T-cell (primary cell): Measurements from ENCODE around the gene TXNRD1. TPM values are rescaled to one million over a fixed set of nuclear protein-coding genes. Genes with fewer than 3 reads are reported as not detected.

Experiments
- ATAC-seq, 4 experiments: fragments of 200-7000 bp in 3 of 4; fragments of 150-1000 bp in 1 of 4; cut with Tn5 transposase; replicated peaks in 1 of 4; 1 replicate in 3 of 4; 2 replicates in 1 of 4; pipeline ENCODE4 v1.10.0; 2021; ENCODE audit warnings: moderate library complexity in 3 of 4, mild to moderate bottlenecking in 2 of 4, moderate number of reproducible peaks in 1 of 4
- CTCF ChIA-PET, 2 donors: fragments of 300-600 bp; sonication (Branson Sonifier 250); formaldehyde crosslinking; loops; one replicate each; lab custom pipeline; 2022; ENCODE audit warnings: antibody characterized with exemption in 2 of 2; lab: Charles Lee
- POLR2A ChIA-PET, 2 donors: fragments of 300-600 bp; sonication (Branson Sonifier 250); formaldehyde crosslinking; loops; one replicate each; lab custom pipeline; 2022; ENCODE audit warnings: antibody characterized with exemption in 2 of 2; lab: Charles Lee
- DNase-seq, 35 experiments: peaks; one replicate each; pipeline versions ENCODE4 v3.0.0 to v3.0.0-alpha.2; 2013 to 2023
- H3K27ac ChIP-seq: one replicate; pipeline ENCODE4 v1.5.1; 2013; ENCODE audit warnings: low read length
- H3K27me3 ChIP-seq, 2 experiments: replicated peaks in 1 of 2; 1 replicate in 1 of 2; 2 replicates in 1 of 2; pipeline versions ENCODE4 v1.6.1 to v1.7.0; 2013; ENCODE audit warnings: low read length in 1 of 2, mixed read lengths in 1 of 2; ENCODE audit not compliant: control insufficient read depth in 2 of 2, insufficient read depth in 2 of 2; ENCODE audit errors: extremely low read depth in 1 of 2
- H3K36me3 ChIP-seq, 2 donors: 1 replicate in 1 of 2; 2 replicates in 1 of 2; pipeline versions ENCODE4 v1.6.1 to v1.7.0; 2013; ENCODE audit warnings: low read length in 1 of 2; ENCODE audit not compliant: control insufficient read depth in 2 of 2, insufficient read depth in 1 of 2; ENCODE audit errors: extremely low read depth in 1 of 2
- H3K4me1 ChIP-seq, 2 experiments: 1 replicate in 1 of 2; 2 replicates in 1 of 2; pipeline versions ENCODE4 v1.6.1 to v1.7.0; 2013; ENCODE audit warnings: low read length in 2 of 2, mixed read lengths in 1 of 2; ENCODE audit not compliant: insufficient read depth in 2 of 2, control insufficient read depth in 1 of 2; ENCODE audit errors: extremely low read depth in 1 of 2
- H3K4me3 ChIP-seq, 2 donors: 1 replicate in 1 of 2; 2 replicates in 1 of 2; pipeline versions ENCODE4 v1.5.1 to v1.7.0; 2013; ENCODE audit warnings: mild to moderate bottlenecking in 2 of 2, low read length in 1 of 2, moderate library complexity in 1 of 2; ENCODE audit not compliant: control insufficient read depth in 1 of 2; ENCODE audit errors: extremely low read depth in 1 of 2
- H3K9me3 ChIP-seq: 2 replicates; pipeline ENCODE4 v1.7.0; 2013
- H3K27ac Mint-ChIP-seq, 2 donors: one replicate each; pipeline ENCODE4 v1.8.0; 2020 to 2021; ENCODE audit warnings: mild to moderate bottlenecking in 2 of 2, mixed read lengths in 2 of 2
- H3K27me3 Mint-ChIP-seq, 2 donors: one replicate each; pipeline ENCODE4 v1.8.0; 2021 to 2022; ENCODE audit warnings: mixed read lengths in 2 of 2
- H3K36me3 Mint-ChIP-seq: one replicate; pipeline ENCODE4 v1.8.0; 2021; ENCODE audit warnings: mixed read lengths
- H3K4me1 Mint-ChIP-seq, 3 donors: one replicate each; pipeline ENCODE4 v1.8.0; 2020 to 2022; ENCODE audit warnings: mixed read lengths in 3 of 3, mild to moderate bottlenecking in 1 of 3
- H3K4me3 Mint-ChIP-seq, 3 donors: one replicate each; pipeline ENCODE4 v1.8.0; 2020 to 2022; ENCODE audit warnings: mild to moderate bottlenecking in 3 of 3, mixed read lengths in 3 of 3, moderate library complexity in 3 of 3
- H3K9me3 Mint-ChIP-seq, 3 donors: one replicate each; pipeline ENCODE4 v1.8.0; 2020 to 2022; ENCODE audit warnings: mixed read lengths in 3 of 3
- WGBS: methylation state at CpG from one replicate; pipeline ENCODE4 v1.1.5; 2013; ENCODE audit warnings: missing lambda C conversion rate; ENCODE audit not compliant: insufficient coverage; 5-methylcytosine and 5-hydroxymethylcytosine counted together
- total RNA-seq, 35 experiments: library from RNA in 6 of 35; stranded (reverse) in 6 of 35; fragments of 120-200 nt in 1 of 35; gene quantifications; one replicate each; pipeline versions ENCODE4 v1.2.1 to v1.2.4 and lab custom pipeline; 2013 to 2026

Gene TXNRD1
- total RNA-seq, 5 donors from 2014 or later (not counting 1 experiment from before 2014, with no cell fraction given) = 33.1 to 91.7 (median 68.9) TPM

DNA sequence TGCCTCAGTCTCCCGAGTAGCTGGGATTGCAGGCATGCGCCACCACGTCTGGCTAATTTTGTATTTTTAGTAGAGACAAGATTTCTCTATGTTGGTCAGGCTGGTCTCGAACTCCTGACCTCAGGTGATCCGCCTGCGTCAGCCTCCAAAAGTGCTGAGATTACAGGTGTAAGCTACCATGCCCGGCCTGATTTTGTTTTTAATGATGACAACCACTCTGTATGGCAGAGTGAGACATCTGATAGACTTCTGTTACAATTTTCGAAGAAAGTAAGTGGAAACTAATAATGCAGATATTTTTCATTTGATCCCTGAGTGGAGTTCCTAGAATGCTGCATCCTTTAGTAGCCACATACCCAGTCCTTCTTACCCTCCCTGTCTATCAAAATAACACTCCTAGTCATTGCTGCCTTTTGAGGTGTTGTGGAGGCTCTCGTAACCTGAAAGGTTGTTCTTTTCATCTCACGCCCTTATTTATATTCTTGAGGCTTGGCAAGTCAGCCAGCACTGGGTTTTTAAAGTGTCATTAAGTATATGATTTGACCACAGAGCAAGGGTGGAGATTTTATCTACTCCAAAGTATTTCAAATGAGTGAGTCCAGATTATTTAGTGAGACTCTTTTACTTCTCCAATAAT lies 82.0 kb downstream of the TXNRD1 start:
- no peaks in the 10 kb centered on the region for H3K27me3 Mint-ChIP-seq
- DNase-seq (no peak), ATAC-seq (no peak)
- H3K36me3 ChIP-seq = peaks cover 0 to 10% of the 10 kb centered on the region in 2 donors
- peaks cover 29% of the 10 kb centered on the region for H3K36me3 Mint-ChIP-seq
- no peak overlapping the region for H3K4me3 ChIP-seq
- peaks cover 0 to 5% of the 10 kb centered on the region in 2 experiments for H3K4me1 ChIP-seq
- no peaks in the 10 kb centered on the region for H3K9me3 ChIP-seq
- H3K4me1 Mint-ChIP-seq = peaks cover 33 to 37% (median 34%) of the 10 kb centered on the region in 3 donors
- no peak overlapping the region for H3K27ac Mint-ChIP-seq
- POLR2A ChIA-PET = no interaction called here
- H3K9me3 Mint-ChIP-seq = no peaks in the 10 kb centered on the region
- H3K27ac ChIP-seq = no peak overlapping the region
- H3K4me3 Mint-ChIP-seq = no peak overlapping the region
- no peaks in the 10 kb centered on the region for H3K27me3 ChIP-seq
- WGBS = 88% methylated on average over 7 of the region's 10 CpGs
- CTCF ChIA-PET = no interaction called here

DNA sequence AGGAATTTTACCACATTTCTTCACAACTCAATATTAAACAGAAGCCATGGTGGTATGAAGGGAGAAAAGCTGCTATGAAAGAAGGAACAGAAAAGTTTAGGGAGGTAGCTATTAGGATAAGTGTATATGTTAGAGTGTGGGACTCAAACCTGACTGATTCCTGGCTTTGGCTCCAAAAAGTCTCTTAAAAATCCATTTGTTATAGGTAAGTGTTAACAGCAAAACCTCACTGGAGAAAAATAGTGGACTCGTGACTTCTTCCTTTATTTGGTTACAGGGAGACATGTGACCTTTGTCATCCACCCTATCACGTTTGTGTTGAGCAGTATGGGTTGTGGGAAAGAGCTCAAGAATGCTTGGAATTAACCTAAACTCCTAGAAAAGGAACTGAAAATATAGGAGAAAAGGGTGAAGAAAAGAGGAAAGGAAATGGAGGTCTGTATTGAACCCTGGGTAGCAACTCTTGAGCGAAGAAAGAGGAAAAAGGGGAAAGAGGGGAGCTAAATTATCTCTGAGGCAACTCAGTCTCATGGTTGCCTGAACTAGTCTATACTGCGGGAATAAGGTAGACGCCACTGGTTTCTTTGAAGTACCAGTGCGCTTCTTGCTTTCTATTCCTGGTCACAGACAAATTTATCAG lies 84.4 kb downstream of the TXNRD1 start:
- Mint-ChIP-seq H3K36me3 (peaks cover 21% of the 10 kb centered on the region), H3K9me3 (no peaks in the 10 kb centered on the region), H3K27me3 (no peaks in the 10 kb centered on the region), H3K27ac (peak overlapping the region in 1 of 2 donors; percentile 25), H3K4me1 (peaks cover 42 to 49% (median 47%) of the 10 kb centered on the region in 3 donors), H3K4me3 (no peak overlapping the region)
- ATAC-seq (no peak), DNase-seq (no peak)
- Histone ChIP-seq H3K4me3 (no peak overlapping the region), H3K27me3 (no peaks in the 10 kb centered on the region), H3K27ac (no peak overlapping the region), H3K9me3 (no peaks in the 10 kb centered on the region), H3K4me1 (peaks cover 14 to 18% of the 10 kb centered on the region in 2 experiments), H3K36me3 (peaks cover 0 to 4% of the 10 kb centered on the region in 2 donors)
- 88% methylated on average over 1 of the region's 6 CpGs for WGBS
- POLR2A ChIA-PET = interaction anchor here (0.7 to 1.8 kb wide), 3 partner anchors 11 to 24 kb away, joined by 3 to 6 read pairs (median 6); no protein-coding TSS in a partner anchor
- CTCF ChIA-PET = interaction anchor here (0.5 to 1.0 kb wide), 8 partner anchors 11 to 747 kb away, joined by 3 to 8 read pairs (median 4); no protein-coding TSS in a partner anchor

DNA sequence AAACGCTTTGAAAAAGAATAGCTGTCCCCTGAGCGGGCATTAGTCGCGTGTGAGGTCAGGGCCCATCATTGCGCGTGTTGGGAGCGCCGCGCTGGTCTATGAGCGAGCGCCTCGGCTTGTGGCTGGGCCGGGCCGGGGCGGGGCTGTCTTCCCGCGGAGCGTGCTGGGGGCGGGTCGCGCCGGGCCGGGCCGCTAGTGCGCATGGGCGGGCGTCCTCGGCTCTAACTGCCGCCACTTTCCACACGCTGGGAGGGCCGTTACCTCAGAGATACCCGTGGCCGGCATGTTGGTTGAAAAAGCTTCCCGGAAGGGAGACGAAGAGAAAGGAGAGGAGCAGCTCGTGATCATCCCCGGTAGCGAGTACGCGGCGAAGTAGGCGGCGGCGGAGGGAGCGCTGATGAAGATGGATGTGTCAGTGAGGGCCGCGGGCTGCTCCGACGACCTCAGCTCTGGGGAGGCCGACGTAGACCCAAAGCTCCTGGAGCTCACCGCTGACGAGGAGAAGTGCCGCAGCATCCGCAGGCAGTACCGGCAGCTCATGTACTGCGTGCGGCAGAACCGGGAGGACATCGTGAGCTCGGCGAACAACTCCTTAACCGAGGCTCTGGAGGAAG lies 88.1 kb downstream of the TXNRD1 start, which contains the start of gene EID3:
TSS of gene EID3 (plus strand) at position 202 of the 614 bp plus-strand sequence. CDS start at position 398, 196 bp downstream.
- Histone ChIP-seq H3K27me3 (no peaks in the 10 kb centered on the region), H3K9me3 (no peaks in the 10 kb centered on the region), H3K4me3 (peak within 1 kb of the TSS; percentile 56 to 74), H3K36me3 (no peaks in the 10 kb centered on the region), H3K27ac (peak within 1 kb of the TSS; percentile 80), H3K4me1 (peaks cover 14 to 17% of the 10 kb centered on the region in 2 experiments)
- 30% methylated on average over 59 of the region's 63 CpGs for WGBS
- ChIA-PET CTCF (interaction anchor here (0.5 to 4.1 kb wide), 6 partner anchors 9 to 344 kb away, joined by 3 to 62 read pairs (median 3); partner anchors contain the start of gene TXNRD1 (in 1 of the 2)), POLR2A (interaction anchor here (0.5 to 4.1 kb wide), 10 partner anchors 12 to 603 kb away, joined by 3 to 52 read pairs (median 4); no protein-coding TSS in a partner anchor)
- Mint-ChIP-seq H3K27me3 (no peaks in the 10 kb centered on the region), H3K36me3 (peaks cover 8% of the 10 kb centered on the region), H3K4me3 (peak within 1 kb of the TSS; percentile 90 to 96 (median 91)), H3K9me3 (no peaks in the 10 kb centered on the region), H3K4me1 (peaks cover 60 to 61% (median 61%) of the 10 kb centered on the region in 3 donors), H3K27ac (peak within 1 kb of the TSS; percentile 93 to 95)
- ATAC-seq (peak; percentile 93 to 98 (median 96)), DNase-seq (peak; percentile 78 to 95 (median 88))

DNA sequence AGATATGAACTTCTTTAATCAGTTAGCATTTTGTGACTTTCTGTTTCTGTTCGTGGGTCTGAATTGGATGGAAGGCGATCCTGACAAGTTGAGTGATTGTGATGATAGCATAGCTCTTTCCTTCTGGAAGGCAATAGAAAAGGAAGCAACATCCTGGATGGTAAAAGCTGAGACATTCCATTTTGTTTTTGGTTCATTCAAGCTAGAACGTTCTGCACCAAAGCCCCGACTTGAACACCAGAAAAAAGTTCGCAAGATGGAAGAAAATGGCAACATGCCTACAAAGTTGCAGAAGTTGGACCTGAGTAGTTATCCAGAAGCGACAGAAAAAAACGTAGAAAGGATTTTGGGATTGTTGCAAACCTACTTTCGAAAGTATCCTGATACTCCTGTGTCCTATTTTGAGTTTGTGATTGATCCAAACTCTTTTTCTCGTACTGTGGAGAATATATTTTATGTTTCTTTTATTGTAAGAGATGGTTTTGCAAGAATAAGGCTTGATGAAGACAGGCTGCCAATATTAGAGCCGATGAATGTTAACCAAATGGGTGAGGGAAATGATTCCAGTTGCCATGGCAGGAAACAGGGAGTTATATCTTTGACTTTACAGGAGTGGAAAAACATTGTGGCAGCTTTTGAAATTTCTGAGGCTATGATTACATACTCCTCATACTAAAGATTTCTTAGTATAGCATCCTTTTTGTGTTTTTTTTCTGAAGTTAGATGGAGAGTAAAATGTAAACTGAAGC lies 88.9 kb downstream of the TXNRD1 start:
- DNase-seq (no peak), ATAC-seq (no peak)
- peak overlapping the region; percentile 80 for H3K27ac ChIP-seq
- peaks cover 64 to 65% (median 65%) of the 10 kb centered on the region in 3 donors for H3K4me1 Mint-ChIP-seq
- CTCF ChIA-PET = interaction anchor here in 1 of 2 donors (0.6 to 4.1 kb wide), 3 partner anchors 13 to 89 kb away, joined by 3 to 62 read pairs (median 3); partner anchors contain the start of gene TXNRD1
- no peaks in the 10 kb centered on the region for H3K27me3 ChIP-seq
- peak overlapping the region; percentile 56 to 74 for H3K4me3 ChIP-seq
- WGBS = 92% methylated on average over 6 of the region's 10 CpGs
- H3K36me3 Mint-ChIP-seq = peaks cover 8% of the 10 kb centered on the region
- POLR2A ChIA-PET = interaction anchor here (0.5 to 4.1 kb wide), 8 partner anchors 12 to 602 kb away, joined by 3 to 52 read pairs (median 4); no protein-coding TSS in a partner anchor
- no peaks in the 10 kb centered on the region for H3K9me3 ChIP-seq
- H3K27ac Mint-ChIP-seq = peak overlapping the region; percentile 93 to 95
- H3K36me3 ChIP-seq = no peaks in the 10 kb centered on the region
- H3K27me3 Mint-ChIP-seq = no peaks in the 10 kb centered on the region
- H3K4me3 Mint-ChIP-seq = peak overlapping the region; percentile 90 to 96 (median 91)
- H3K4me1 ChIP-seq = peaks cover 14 to 17% of the 10 kb centered on the region in 2 experiments
- no peaks in the 10 kb centered on the region for H3K9me3 Mint-ChIP-seq

DNA sequence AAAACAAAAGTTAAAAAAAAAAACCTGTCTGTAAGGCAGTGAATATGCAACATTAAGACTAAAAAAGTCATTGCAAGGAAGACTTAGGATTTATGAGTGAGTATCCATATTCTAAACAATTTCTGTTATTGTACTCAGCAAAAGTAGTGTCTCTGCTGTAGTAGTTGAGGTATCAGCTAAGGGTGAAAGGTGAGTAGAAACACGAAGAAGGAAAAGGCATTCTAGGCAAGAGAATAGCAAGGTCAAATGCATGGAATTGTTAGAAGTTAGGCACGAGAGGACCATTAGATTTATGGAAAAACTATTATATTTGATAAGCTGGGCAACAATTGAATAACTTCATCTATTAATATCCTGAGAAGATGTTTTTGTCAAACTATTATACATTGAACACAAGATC lies 89.8 kb downstream of the TXNRD1 start:
- peaks cover 59 to 65% (median 63%) of the 10 kb centered on the region in 3 donors for H3K4me1 Mint-ChIP-seq
- H3K4me3 Mint-ChIP-seq = peak overlapping the region; percentile 11 to 96 (median 47)
- WGBS = 80% methylated on average over 1 of the region's 2 CpGs

More for the DNA sequence above, 89.8 kb downstream of the TXNRD1 start:
- no peak for DNase-seq
- CTCF ChIA-PET = no interaction called here
- Mint-ChIP-seq H3K27ac (no peak overlapping the region), H3K36me3 (peaks cover 3% of the 10 kb centered on the region), H3K9me3 (no peaks in the 10 kb centered on the region), H3K27me3 (no peaks in the 10 kb centered on the region)
- Histone ChIP-seq H3K27me3 (no peaks in the 10 kb centered on the region), H3K4me1 (peaks cover 16 to 17% of the 10 kb centered on the region in 2 experiments), H3K27ac (no peak overlapping the region), H3K36me3 (peaks cover 0 to 4% of the 10 kb centered on the region in 2 donors), H3K4me3 (no peak overlapping the region), H3K9me3 (no peaks in the 10 kb centered on the region)
- ATAC-seq = no peak
- POLR2A ChIA-PET = no interaction called here
